Fibroblast of the aortic adventitia (primary cell): Measurements from ENCODE around the gene C2orf92. TPM values are rescaled to one million over a fixed set of nuclear protein-coding genes. Genes with fewer than 3 reads are reported as not detected.

Experiments
- DNase-seq: peaks from one replicate; pipeline ENCODE4 v3.0.0-alpha.2; 2010; ENCODE audit warnings: low read depth
- H3K4me3 ChIP-seq: 2 replicates; pipeline ENCODE4 v1.5.1; 2011; ENCODE audit warnings: low read depth, mild to moderate bottlenecking, control low read depth, low read length, moderate library complexity
- CTCF ChIP-seq: IDR thresholded peaks from 2 replicates; pipeline ENCODE4 v1.5.1; 2011; ENCODE audit warnings: mild to moderate bottlenecking, low read length, control low read depth, inconsistent platforms; ENCODE audit not compliant: insufficient read depth
- total RNA-seq: library from RNA; depleted of rRNA; stranded (reverse); fragments of >200 nt; gene quantifications from 2 replicates; pipeline ENCODE4 v1.2.3, GENCODE V29; 2012; ENCODE audit warnings: low replicate concordance

C2orf92 gene
- total RNA-seq, 1 donor = 2.0 TPM

- no peak for DNase-seq
- peak overlapping the region; percentile 6 for H3K4me3 ChIP-seq
- TF ChIP-seq CTCF = no peak
These were observed 7.6 kb upstream of the C2orf92 start for GRCh38 chr2:97661927-97662326.

- no peak for TF ChIP-seq CTCF
- DNase-seq = no peak
- H3K4me3 ChIP-seq = peak overlapping the region; percentile 81
These were observed 7.1 kb upstream of the C2orf92 start for GRCh38 chr2:97662386-97662894.

- TF ChIP-seq CTCF = no peak
- DNase-seq = peak; percentile 76
- H3K4me3 ChIP-seq = peak overlapping the region; percentile 81
These were observed 6.5 kb upstream of the C2orf92 start for GRCh38 chr2:97662895-97663625.

GRCh38 chr2:97663626-97663961 is 5.9 kb upstream of the C2orf92 start:
- TF ChIP-seq CTCF = no peak
- H3K4me3 ChIP-seq = peak overlapping the region; percentile 81
- no peak for DNase-seq

- peak; percentile 97 for DNase-seq
- H3K4me3 ChIP-seq = peak within 1 kb of the TSS; percentile 81
- peak; percentile 63 for TF ChIP-seq CTCF
These were observed 5.4 kb upstream of the C2orf92 start, which contains the start of gene ACTR1B for GRCh38 chr2:97663962-97664635. Gene ACTR1B, minus strand, starts transcription at chr2:97664044. Its CDS starts 154 bp downstream, at chr2:97663890.

GRCh38 chr2:97664636-97664970 is 4.9 kb upstream of the C2orf92 start:
- TF ChIP-seq CTCF = no peak
- no peak for DNase-seq
- H3K4me3 ChIP-seq = peak overlapping the region; percentile 81
